Stimulated activated CD4-positive, alpha-beta T cell treated with anti-CD3 and anti-CD28 coated beads, Interleukin-4, amount 100 ng/mL, for 4 hours (primary cell): ENCODE measurements around the gene ZNF679.
"Not testable (repeated sequence)": the region's sequence is repeated elsewhere in the genome, so short reads cannot be mapped to it uniquely, and the experiment has no call there.

Experiments used
- DNase-seq, 2 experiments: peaks; one replicate each; pipeline ENCODE4 v3.0.0-alpha.2; 2020

Gene ZNF679

GRCh38 chr7:64228174-64228573, at the start of gene ZNF679:
ZNF679 (plus strand) TSS chr7:64228474; CDS start chr7:64249118, 20,644 bp downstream.
- not testable (repeated sequence) for DNase-seq

DNA sequence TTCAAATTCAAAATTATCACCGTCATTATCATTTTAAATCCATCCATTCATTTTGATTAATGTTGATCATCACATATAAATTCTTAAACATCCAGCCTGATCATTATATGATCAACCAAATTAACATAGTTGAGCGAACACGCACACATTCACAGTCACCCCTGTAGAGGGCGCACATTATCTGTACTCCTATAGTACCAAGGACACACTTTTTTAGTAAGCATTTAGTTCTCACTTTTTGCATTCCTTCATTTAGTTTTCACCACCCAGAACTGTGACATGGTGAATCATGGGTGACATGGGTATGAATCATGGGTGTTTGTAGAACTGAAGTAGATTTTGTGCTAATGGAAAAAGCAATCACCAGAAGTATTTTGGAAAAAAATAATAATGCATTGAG, 47.3 kb upstream of the ZNF679 start:
- no peak for DNase-seq

- DNase-seq, result no peak
Observed at GRCh38 chr7:64181586-64181985, 46.7 kb upstream of the ZNF679 start.

DNA sequence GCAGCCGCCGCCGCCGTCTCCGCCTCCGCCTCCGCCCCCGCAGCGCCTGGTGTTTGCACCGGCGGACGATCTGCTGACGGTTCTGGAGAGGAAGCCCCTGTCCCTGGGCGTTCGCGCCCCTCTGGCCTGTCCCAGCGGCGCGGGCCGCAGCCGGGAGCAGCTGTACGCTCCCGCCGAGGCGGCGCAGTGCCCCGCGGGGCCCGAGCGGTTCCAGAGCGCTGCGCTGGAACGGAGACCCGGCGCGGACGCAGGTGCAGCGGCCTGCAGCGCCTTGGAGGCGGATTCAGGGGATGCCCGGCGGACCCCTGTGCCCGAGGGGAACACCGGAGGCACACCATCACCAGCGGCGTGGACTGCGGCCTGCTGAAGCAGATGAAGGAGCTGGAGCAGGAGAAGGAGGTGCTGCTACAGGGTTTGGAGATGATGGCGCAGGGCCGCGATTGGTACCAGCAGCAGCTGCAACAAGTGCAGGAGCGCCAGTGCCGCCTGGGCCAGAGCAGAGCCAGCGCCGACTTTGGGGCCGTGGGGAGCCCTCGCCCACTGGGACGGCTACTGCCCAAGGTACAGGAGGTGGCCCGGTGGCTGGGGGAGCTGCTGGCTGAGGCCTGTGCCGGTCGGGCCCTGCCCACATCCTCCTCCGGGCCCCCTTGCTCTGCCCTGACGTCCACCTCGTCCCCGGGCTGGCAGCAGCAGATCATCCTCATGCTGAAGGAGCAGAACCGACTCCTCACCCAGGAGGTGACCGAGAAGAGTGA, 46.1 kb upstream of the ZNF679 start:
- no peak for DNase-seq

- peak; percentile 26 to 51 for DNase-seq
Observed at GRCh38 chr7:64183126-64183742, 45.0 kb upstream of the ZNF679 start.

DNA sequence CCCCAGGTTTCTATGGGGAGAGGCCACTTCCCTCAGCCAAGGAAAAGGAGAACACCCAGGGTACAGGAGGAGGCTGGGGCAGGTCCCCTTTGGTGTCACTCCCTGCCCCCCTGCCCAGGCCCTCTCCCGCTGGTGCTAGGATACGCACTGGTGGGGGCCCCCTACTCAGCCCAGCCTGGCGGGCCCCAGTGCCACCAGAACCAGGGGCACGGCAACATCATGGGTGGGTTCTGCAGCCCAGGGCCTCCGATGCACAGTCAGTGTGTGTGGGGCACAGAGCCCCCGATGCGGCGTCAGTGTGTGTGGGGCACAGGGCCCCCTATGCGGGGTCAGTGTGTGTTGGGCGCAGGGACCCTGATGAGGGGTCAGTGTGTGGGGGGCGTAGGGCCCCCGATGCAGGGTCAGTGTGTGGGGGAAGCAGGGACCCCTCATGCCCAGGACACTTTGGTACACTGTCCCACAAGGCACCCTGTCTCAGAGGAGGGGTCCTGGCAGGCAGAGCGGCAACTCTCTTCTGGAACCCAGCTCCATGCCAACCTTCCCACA, 44.4 kb upstream of the ZNF679 start:
- DNase-seq, result no peak

DNA sequence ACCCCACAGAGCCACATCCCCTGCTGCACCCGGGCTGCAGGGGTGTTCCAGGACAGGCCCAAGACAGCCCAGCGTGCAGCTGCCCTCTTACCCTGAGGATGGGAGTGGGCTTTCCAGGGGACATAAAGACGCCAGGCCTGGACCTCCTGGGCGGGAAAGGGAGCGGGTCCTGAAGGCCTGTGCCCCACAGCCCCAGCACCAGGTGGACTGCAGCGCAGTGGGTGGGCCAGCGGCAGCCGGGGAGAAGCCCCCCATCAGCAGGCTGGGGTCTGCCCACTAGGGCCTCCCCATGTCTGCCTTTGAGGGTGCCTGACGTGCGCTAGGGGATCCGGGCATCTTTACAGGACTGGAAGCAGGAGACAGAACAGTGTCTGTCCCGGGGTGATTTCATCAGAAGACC, 43.9 kb upstream of the ZNF679 start:
- no peak for DNase-seq

DNA sequence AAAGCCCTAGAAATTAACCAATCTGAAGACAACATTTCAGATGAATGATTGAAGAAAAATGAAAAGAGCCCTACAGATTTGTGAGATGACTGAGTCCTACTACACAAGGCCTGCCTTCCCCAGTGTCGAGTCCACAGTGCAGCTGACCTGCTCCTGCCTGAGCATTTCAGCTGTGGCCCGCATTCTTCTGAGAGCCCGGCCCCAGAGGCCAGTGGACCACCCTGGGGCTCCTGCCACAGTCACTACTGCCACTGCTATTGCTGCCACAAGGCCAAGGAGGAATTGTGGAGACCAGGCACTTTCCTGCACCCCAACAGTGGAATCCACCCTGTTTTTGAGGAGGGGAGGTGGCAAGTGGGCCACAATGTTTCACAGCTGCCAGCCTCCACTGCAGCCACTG, 40.9 kb upstream of the ZNF679 start:
- no peak for DNase-seq

DNA sequence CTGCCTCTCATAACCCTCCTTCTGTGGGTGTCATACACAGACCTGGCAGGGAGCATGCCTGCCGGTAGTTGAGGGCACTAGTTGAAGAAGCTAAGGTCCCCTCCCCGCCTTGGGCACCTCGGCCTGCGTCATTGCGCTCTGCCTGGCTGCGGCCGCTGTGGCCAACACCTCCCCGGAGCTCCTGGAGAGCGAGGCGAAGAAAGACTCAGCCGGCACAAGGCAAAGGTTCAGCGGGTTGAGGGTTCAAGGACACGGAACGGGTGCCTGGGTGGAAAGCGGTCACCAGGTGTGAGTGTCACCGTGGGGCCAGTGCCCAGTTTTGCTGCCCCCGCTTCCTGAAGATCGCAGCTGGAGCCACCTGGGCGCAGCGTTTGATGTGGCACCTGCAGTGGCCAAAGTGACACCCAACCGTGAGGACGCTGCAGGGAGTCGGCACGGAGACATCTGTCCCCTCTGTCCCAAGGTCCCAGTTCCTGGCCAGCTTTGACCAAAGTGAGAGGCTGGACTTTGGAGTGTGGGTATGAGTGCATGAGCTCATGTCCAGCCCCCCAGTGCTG, 36.0 kb upstream of the ZNF679 start:
- DNase-seq, result no peak

- no peak for DNase-seq
Observed at GRCh38 chr7:64192775-64193174, 35.5 kb upstream of the ZNF679 start.

- DNase-seq, result no peak
Observed at GRCh38 chr7:64206903-64207302, 21.4 kb upstream of the ZNF679 start, which contains the start of gene ZNF735. ZNF735 (plus strand) TSS chr7:64207203; CDS start chr7:64207203, 0 bp downstream.

DNA sequence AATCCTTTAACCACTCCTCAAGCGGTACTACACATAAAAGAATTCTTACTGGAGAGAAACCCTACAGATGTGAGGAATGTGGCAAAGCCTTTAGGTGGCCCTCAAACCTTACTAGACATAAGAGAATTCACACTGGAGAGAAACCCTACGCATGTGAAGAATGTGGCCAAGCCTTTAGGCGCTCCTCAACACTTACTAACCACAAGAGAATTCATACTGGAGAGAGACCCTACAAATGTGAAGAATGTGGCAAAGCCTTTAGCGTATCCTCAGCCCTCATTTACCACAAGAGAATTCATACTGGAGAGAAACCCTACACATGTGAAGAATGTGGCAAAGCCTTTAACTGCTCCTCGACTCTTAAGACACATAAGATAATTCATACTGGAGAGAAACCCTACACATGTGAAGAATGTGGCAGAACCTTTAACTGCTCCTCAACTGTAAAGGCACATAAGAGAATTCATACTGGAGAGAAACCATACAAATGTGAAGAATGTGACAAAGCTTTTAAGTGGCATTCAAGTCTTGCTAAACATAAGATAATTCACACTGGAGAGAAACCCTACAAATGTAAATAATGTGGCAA, 8.5 kb upstream of the ZNF679 start:
- DNase-seq, result not testable (repeated sequence)

DNA sequence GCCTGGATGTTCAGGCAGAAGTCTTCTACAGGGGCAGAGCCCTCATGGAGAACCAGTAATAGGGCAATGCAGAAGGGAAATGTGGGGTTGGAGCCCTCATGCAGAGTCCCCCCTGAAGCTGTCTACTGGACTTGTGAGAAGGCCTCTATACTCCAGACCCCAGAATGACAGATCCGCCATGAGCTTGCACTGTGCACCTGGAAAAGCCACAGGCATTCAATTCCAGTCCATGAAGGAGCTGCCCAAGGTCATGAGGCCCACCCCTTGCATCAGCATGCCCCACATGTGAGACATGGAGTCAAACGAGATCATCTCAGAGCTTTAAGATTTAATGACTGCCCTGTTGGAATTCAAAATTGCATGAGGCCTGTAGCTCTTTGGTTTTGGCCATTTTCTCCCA, 4.9 kb upstream of the ZNF679 start:
- no peak for DNase-seq

DNA sequence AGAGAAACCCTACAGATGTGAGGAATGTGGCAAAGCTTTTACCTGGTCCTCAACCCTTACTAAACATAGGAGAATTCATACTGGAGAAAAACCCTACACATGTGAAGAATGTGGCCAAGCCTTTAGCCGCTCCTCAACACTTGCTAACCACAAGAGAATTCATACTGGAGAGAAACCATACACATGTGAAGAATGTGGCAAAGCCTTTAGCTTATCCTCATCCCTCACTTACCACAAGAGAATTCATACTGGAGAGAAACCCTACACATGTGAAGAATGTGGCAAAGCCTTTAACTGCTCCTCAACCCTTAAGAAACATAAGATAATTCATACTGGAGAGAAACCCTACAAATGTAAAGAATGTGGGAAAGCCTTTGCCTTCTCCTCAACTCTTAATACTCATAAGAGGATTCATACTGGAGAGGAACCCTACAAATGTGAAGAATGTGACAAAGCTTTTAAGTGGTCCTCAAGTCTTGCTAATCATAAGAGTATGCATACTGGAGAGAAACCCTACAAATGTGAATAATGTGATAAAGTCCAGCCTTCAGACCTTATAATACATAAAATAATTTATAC, 38.2 kb downstream of the ZNF679 start:
- no peak for DNase-seq

- DNase-seq, result no peak
Observed at GRCh38 chr7:64277630-64278029, 49.4 kb downstream of the ZNF679 start.

DNA sequence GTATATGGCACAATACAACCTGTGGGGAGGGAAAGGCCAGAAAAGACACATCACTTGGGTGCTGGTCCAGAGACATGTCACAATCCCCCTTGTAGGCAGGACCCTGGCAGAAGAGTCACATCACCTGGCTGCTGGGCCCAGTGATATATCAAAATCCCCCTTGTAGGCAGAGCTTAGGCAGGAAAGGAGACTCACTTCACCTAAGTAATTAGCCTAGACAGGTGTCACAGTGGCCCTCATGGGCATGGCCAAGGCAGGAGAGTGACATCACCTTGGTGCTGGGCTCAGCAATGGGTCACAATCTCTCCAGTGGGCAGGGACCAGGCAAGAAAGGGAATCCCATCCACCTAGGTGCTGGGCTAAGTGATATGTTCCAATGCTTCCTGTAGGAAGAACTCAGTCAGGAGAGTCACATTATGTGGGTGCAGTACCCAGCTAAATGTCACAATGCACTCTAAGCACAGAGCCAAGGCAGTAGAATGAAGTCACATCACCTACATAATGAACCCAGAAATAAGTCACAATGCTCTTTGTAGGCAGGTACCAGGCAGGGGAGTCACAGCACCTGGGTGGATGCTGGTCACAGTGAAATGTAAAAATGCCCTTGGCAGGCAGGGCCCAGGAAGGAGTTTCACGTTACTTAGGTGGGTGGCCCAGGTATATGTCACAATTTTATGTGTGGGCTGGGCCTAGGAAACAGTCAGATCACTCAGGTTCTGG, 66.6 kb downstream of the ZNF679 start:
- DNase-seq, result no peak

DNA sequence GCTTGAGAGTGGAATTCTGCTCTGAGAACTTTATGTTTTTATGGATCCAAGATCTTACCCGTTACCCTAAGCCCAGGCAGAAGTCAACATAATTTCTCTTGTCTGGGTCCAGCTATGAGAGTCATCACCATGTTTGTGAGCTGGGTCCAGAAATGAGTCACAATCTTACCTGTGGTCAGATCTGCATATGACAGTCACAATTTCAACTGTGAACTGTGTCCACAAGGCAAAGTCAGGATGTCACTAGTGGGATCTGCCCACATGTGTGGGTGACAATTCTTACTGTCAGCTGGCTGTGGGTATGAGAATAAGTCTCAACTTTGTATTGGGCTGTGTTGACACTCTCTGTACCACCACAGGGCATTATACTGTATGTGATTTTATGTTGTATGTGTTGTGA, 69.1 kb downstream of the ZNF679 start:
- not testable (repeated sequence) for DNase-seq

DNA sequence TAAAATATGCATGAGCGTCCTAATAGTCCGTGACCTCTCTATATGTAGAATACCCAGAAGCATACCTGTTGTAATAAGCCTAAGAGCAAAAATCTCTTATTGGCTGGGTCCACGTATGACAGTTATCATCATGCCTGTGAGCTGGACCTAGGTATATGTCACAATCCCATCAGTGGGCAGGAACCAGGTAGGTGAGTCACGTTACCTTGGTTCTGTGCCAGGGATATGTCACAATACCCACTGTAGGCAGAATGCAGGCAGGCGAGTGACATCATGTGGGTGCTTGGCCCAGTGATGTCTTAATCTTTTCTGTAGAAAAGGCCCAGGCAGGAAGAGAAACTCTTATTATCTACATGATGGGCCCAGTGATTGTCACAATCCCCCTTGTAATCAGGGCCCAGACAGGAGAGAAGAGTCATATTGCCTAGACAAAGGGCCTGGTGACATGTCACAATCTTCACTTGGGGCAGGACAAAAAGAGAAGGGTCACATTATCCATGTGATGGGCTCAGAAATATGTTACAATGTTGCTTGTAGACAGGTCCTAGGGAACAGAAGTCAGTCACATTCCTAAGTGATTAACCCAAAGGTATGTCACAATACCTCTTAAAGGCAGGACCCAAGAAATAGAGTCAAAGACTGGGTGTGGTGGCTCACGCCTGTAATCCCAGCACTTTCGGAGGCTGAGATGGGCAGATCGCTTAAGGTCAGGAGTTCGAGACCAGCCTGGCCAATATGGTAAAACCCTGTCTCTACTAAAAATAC, 72.5 kb downstream of the ZNF679 start:
- no peak for DNase-seq

- DNase-seq, result peak; percentile 85 to 95
Observed at GRCh38 chr7:64307254-64308015, 79.2 kb downstream of the ZNF679 start.

DNA sequence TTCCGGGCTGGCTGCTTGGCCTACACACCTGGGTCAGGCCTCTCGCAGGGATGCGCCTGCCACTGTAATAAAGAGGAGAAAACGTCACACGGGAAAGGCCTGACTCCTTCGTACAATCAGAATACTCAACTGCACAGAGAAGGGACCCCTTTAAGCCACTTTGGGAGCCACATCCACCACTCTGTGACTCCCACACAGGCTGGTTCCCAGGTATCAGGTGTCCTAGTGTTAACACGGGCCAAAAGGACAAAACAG, 79.7 kb downstream of the ZNF679 start:
- DNase-seq, result no peak

DNA sequence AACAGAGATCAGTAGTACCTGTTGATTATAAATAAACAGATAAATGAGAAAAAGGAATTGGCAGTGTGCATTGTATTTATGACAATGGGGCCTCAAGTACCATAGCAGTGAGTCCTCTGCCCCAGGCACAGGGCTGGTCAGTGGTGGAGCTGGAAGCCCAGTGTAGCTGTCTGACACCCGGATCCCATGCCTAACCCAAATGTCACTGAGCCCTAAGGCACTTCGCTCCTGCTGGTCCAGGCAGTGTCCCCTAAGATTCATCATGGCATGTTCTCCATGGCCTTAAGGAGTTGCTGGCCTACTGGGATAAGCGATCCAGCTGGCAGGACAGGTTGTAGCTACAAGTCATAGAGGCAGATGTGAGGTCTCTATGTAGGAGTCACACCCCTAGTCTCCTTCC, 82.2 kb downstream of the ZNF679 start:
- DNase-seq, result no peak
